Liver (tissue), 9 donors: Measurements from ENCODE around the gene CERT1. TPM values are rescaled to one million over a fixed set of nuclear protein-coding genes. Genes with fewer than 3 reads are reported as not detected.

Experiments
- DNase-seq: peaks from one replicate; pipeline ENCODE4 v3.0.0-alpha.2; 2017; ENCODE audit warnings: low spot score
- H3K27ac ChIP-seq, 2 donors: one replicate each; pipeline ENCODE4 v1.7.0; 2013; ENCODE audit warnings: inconsistent platforms in 2 of 2, low read length in 2 of 2, control low read depth in 1 of 2, low read depth in 1 of 2, mild to moderate bottlenecking in 1 of 2
- H3K27me3 ChIP-seq, 4 donors: one replicate each; pipeline versions ENCODE4 v1.6.1 to v1.7.0; 2013; ENCODE audit warnings: low read length in 3 of 4, inconsistent platforms in 1 of 4, mild to moderate bottlenecking in 1 of 4, moderate library complexity in 1 of 4; ENCODE audit not compliant: control insufficient read depth in 4 of 4, insufficient read depth in 4 of 4
- H3K36me3 ChIP-seq, 4 donors: one replicate each; pipeline versions ENCODE4 v1.6.1 to v1.7.0; 2013; ENCODE audit warnings: low read length in 3 of 4, mild to moderate bottlenecking in 3 of 4, low read depth in 1 of 4, moderate library complexity in 1 of 4; ENCODE audit not compliant: control insufficient read depth in 4 of 4, insufficient read depth in 3 of 4
- H3K4me1 ChIP-seq, 4 donors: one replicate each; pipeline versions ENCODE4 v1.6.1 to v1.7.0; 2013; ENCODE audit warnings: low read length in 3 of 4, mild to moderate bottlenecking in 3 of 4, moderate library complexity in 1 of 4; ENCODE audit not compliant: control insufficient read depth in 4 of 4, insufficient read depth in 4 of 4
- H3K4me3 ChIP-seq, 3 donors: one replicate each; pipeline versions ENCODE4 v1.6.1 to v1.7.0; 2013; ENCODE audit warnings: low read length in 3 of 3, control low read depth in 1 of 3, low read depth in 1 of 3, mild to moderate bottlenecking in 1 of 3
- H3K9ac ChIP-seq, 2 donors: one replicate each; pipeline ENCODE4 v1.7.0; 2013; ENCODE audit warnings: low read length in 2 of 2, mild to moderate bottlenecking in 2 of 2, moderate library complexity in 2 of 2, control low read depth in 1 of 2, low read depth in 1 of 2
- H3K9me3 ChIP-seq, 4 donors: one replicate each; pipeline versions ENCODE4 v1.6.1 to v1.7.0; 2013; ENCODE audit warnings: low read length in 3 of 4; ENCODE audit not compliant: control insufficient read depth in 4 of 4
- ATF3 ChIP-seq: IDR thresholded peaks from 2 replicates; pipeline ENCODE4 v1.6.1; 2016; ENCODE audit warnings: antibody characterized with exemption
- EGR1 ChIP-seq, 2 donors: IDR thresholded peaks; 2 replicates each; pipeline ENCODE4 v1.6.1; 2016 to 2018; ENCODE audit warnings: antibody characterized with exemption in 2 of 2, low read depth in 2 of 2
- FOXA1 ChIP-seq: IDR thresholded peaks from 2 replicates; pipeline ENCODE4 v1.6.1; 2016; ENCODE audit warnings: antibody characterized with exemption
- GABPA ChIP-seq, 2 donors: IDR thresholded peaks in 1 of 2; conservative IDR thresholded peaks in 1 of 2; 2 replicates each; pipeline ENCODE4 v1.6.1; 2016; ENCODE audit warnings: antibody characterized with exemption in 2 of 2, mild to moderate bottlenecking in 1 of 2, moderate library complexity in 1 of 2
- HNF4A ChIP-seq, 2 donors: conservative IDR thresholded peaks; 2 replicates each; pipeline ENCODE4 v1.6.1; 2016; ENCODE audit warnings: antibody characterized with exemption in 2 of 2, mild to moderate bottlenecking in 2 of 2
- JUND ChIP-seq, 2 donors: IDR thresholded peaks; 2 replicates each; pipeline ENCODE4 v1.6.1; 2016; ENCODE audit warnings: antibody characterized with exemption in 2 of 2
- NR2F2 ChIP-seq: IDR thresholded peaks from 2 replicates; pipeline ENCODE4 v1.6.1; 2016; ENCODE audit warnings: antibody characterized with exemption
- REST ChIP-seq: IDR thresholded peaks from 2 replicates; pipeline ENCODE4 v1.6.1; 2016; ENCODE audit warnings: antibody characterized with exemption, mild to moderate bottlenecking
- RXRA ChIP-seq, 2 donors: IDR thresholded peaks; 2 replicates each; pipeline ENCODE4 v1.6.1; 2017 to 2018; ENCODE audit warnings: antibody characterized with exemption in 2 of 2, mild to moderate bottlenecking in 1 of 2
- SP1 ChIP-seq: IDR thresholded peaks from 2 replicates; pipeline ENCODE4 v1.6.1; 2018; ENCODE audit warnings: antibody characterized with exemption, mild to moderate bottlenecking
- TAF1 ChIP-seq: conservative IDR thresholded peaks from 2 replicates; pipeline ENCODE4 v1.6.1; 2016; ENCODE audit warnings: antibody characterized with exemption, mild to moderate bottlenecking
- WGBS: extraction: QIAGEN DNeasy Blood & Tissue Kit; methylation state at CpG from one replicate; pipeline ENCODE4 v1.1.7; 2013; 5-methylcytosine and 5-hydroxymethylcytosine counted together
- polyA plus RNA-seq, 2 donors: library from polyadenylated mRNA; stranded (reverse) in 1 of 2; unstranded in 1 of 2; fragments of 200-250 nt in 1 of 2; fragments of >200 nt in 1 of 2; fragmentation: Nextera tagmentation in 1 of 2; extraction: Ambion mirVana in 1 of 2; gene quantifications; one replicate each; pipeline versions ENCODE4 v1.2.1 to v1.2.3, GENCODE V29; 2013 to 2015
- total RNA-seq, 2 donors: library from RNA; depleted of rRNA; stranded (reverse); fragments of >200 nt; gene quantifications; one replicate each; pipeline ENCODE4 v1.2.3, GENCODE V29; 2014
- TF ChIP-seq, protein P1 (sequence below): IDR thresholded peaks from 2 replicates; pipeline ENCODE4 v1.6.1; 2016; ENCODE audit warnings: antibody characterized with exemption
- TF ChIP-seq, protein P2 (sequence below): fragments of 150-350 bp; IDR thresholded peaks from 2 replicates; pipeline ENCODE4 v1.5.1; 2017; ENCODE audit warnings: improper control_type of control experiment, low read depth, low read length; ENCODE audit not compliant: missing input control
- donor health status: healthy.
- donor health status: healthy.
- donor health status: healthy.
- donor health status: healthy.
- donor health status: healthy.

Gene CERT1
- total and polyA plus RNA-seq, 4 donors, result 11.4 to 25.1 (median 16.8) TPM

DNA sequence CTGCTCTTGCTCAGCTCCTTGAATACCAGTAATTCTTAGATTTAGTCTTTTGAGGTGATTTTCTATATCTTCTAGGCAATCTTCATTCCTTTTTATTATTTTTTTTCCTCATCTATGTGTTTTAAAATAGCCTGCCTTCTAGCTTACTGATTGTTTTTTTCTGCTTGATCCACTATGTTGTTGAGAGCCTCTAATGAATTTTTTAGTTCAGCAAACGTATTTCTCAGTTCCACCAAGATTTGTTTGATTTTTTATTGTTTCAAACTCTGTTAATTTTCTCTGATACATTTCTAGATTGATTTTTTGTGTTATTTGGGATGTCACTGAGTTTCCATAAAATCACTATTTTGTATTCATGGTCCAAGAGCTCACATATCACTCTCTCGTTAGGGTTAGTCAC is 9.8 kb upstream of the CERT1 start:
- TF ChIP-seq NR2F2 (no peak), FOXA1 (no peak), JUND (IDR thresholded peaks at IDR 0.05) (no peak), SP1 (no peak), RXRA (IDR thresholded peaks at IDR 0.05) (no peak), GABPA (IDR thresholded peaks at IDR 0.05 in 1 of 2, conservative IDR thresholded peaks at IDR 0.05 in 1 of 2) (no peak), ATF3 (no peak), HNF4A (conservative IDR thresholded peaks at IDR 0.05) (no peak), EGR1 (IDR thresholded peaks at IDR 0.05; ENCODE audit: low read depth in 2 of 2) (no peak)

DNA sequence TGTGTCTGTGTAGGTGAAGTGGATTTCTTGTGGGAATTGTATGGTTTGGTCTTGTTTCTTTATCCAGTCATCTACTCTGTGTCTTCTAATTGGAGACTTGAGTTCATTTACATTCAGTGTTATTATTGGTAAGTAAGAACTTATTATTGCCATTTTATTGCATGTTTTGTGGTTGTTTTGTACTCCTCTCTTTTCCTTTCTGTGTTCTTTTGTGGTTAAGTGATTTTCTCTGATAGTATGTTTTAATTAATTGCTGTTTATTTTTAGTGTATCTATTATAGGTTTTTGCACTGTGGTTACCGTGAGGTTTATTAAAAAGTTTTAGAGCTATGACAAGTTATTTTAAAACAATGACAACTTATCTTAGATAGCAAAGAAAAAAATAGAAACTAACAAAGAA is 8.3 kb upstream of the CERT1 start:
- H3K9me3 ChIP-seq, result no peaks in the 10 kb centered on the region
- H3K27me3 ChIP-seq, result no peaks in the 10 kb centered on the region
- no peak overlapping the region for H3K9ac ChIP-seq
- no peak overlapping the region for H3K27ac ChIP-seq
- H3K4me1 ChIP-seq, result no peaks in the 10 kb centered on the region
- no peaks in the 10 kb centered on the region for H3K36me3 ChIP-seq
- no peak for DNase-seq
- WGBS, result 90% methylated on average over 1 of the region's 1 CpG
- TF ChIP-seq GABPA (IDR thresholded peaks at IDR 0.05 in 1 of 2, conservative IDR thresholded peaks at IDR 0.05 in 1 of 2) (no peak), NR2F2 (no peak), FOXA1 (no peak), REST (no peak), EGR1 (IDR thresholded peaks at IDR 0.05; ENCODE audit: low read depth in 2 of 2) (no peak), TAF1 (no peak)
- TF ChIP-seq, protein P1, sequence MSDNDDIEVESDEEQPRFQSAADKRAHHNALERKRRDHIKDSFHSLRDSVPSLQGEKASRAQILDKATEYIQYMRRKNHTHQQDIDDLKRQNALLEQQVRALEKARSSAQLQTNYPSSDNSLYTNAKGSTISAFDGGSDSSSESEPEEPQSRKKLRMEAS, result no peak
- TF ChIP-seq, protein P2, sequence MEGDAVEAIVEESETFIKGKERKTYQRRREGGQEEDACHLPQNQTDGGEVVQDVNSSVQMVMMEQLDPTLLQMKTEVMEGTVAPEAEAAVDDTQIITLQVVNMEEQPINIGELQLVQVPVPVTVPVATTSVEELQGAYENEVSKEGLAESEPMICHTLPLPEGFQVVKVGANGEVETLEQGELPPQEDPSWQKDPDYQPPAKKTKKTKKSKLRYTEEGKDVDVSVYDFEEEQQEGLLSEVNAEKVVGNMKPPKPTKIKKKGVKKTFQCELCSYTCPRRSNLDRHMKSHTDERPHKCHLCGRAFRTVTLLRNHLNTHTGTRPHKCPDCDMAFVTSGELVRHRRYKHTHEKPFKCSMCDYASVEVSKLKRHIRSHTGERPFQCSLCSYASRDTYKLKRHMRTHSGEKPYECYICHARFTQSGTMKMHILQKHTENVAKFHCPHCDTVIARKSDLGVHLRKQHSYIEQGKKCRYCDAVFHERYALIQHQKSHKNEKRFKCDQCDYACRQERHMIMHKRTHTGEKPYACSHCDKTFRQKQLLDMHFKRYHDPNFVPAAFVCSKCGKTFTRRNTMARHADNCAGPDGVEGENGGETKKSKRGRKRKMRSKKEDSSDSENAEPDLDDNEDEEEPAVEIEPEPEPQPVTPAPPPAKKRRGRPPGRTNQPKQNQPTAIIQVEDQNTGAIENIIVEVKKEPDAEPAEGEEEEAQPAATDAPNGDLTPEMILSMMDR, result no peak
- H3K4me3 ChIP-seq, result no peak overlapping the region

More for the DNA sequence above, 9.8 kb upstream of the CERT1 start:
- H3K4me1 ChIP-seq, result no peaks in the 10 kb centered on the region
- H3K4me3 ChIP-seq, result no peak overlapping the region
- H3K9me3 ChIP-seq, result no peaks in the 10 kb centered on the region
- no peak overlapping the region for H3K27ac ChIP-seq
- WGBS, result 55% methylated on average over 2 of the region's 2 CpGs
- H3K9ac ChIP-seq, result no peak overlapping the region
- H3K27me3 ChIP-seq, result no peaks in the 10 kb centered on the region
- DNase-seq, result no peak
- H3K36me3 ChIP-seq, result no peaks in the 10 kb centered on the region
